Ascending aorta (tissue), 2 donors: Measurements from ENCODE around the gene TRH. TPM values are rescaled to one million over a fixed set of nuclear protein-coding genes. Genes with fewer than 3 reads are reported as not detected.

Source experiments
- DNase-seq, 2 donors: peaks; one replicate each; pipeline ENCODE4 v3.0.0-alpha.2; 2019; ENCODE audit warnings: low spot score in 2 of 2
- H3K27ac ChIP-seq, 2 donors: fragments of 200-600 bp; sonication (generic); one replicate each; pipeline ENCODE4 v1.5.1; 2016 to 2017; ENCODE audit warnings: mild to moderate bottlenecking in 1 of 2
- H3K27me3 ChIP-seq: fragments of 200-600 bp; sonication (generic); one replicate; pipeline ENCODE4 v1.5.1; 2017
- H3K36me3 ChIP-seq, 2 donors: fragments of 200-600 bp; sonication (generic); one replicate each; pipeline ENCODE4 v1.5.1; 2016
- H3K4me1 ChIP-seq, 2 donors: fragments of 200-600 bp; sonication (generic); one replicate each; pipeline ENCODE4 v1.5.1; 2016 to 2017; ENCODE audit warnings: mild to moderate bottlenecking in 1 of 2
- H3K4me3 ChIP-seq, 2 donors: fragments of 200-600 bp; sonication (generic); one replicate each; pipeline ENCODE4 v1.5.1; 2016 to 2017; ENCODE audit warnings: mild to moderate bottlenecking in 1 of 2
- H3K9me3 ChIP-seq, 2 donors: fragments of 200-600 bp; sonication (generic); one replicate each; pipeline ENCODE4 v1.5.1; 2016
- CTCF ChIP-seq, 3 experiments: fragments of 200-600 bp in 2 of 3; fragments of 450-650 bp in 1 of 3; sonication (generic) in 2 of 3; IDR thresholded peaks; one replicate each; pipeline ENCODE4 v1.5.1; 2016 to 2019; ENCODE audit warnings: antibody characterized with exemption in 3 of 3, mild to moderate bottlenecking in 1 of 3, moderate library complexity in 1 of 3
- intact Hi-C: fragments of 100-400 bp; cut with DNase I; formaldehyde crosslinking; loops from one replicate; pipeline ENCODE4 v1.15.1; 2023
- total RNA-seq: library from RNA; depleted of rRNA; stranded (reverse); fragments of >200 nt; gene quantifications from one replicate; pipeline ENCODE4 v1.1.0, GENCODE V29; 2016

The TRH gene
- total RNA-seq, 1 donor from 2014 or later = not detected

- Histone ChIP-seq H3K27me3 (no peaks in the 10 kb centered on the region), H3K36me3 (no peaks in the 10 kb centered on the region), H3K4me3 (no peak overlapping the region), H3K4me1 (no peaks in the 10 kb centered on the region), H3K9me3 (no peaks in the 10 kb centered on the region), H3K27ac (no peak overlapping the region)
- intact Hi-C loops = no loop called here
- TF ChIP-seq CTCF (IDR thresholded peaks at IDR 0.05) = no peak
- DNase-seq = no peak
Observed at GRCh38 chr3:129965937-129966336, 8.6 kb upstream of the TRH start.

GRCh38 chr3:129966876-129967275 lies 7.6 kb upstream of the TRH start:
- DNase-seq = no peak
- TF ChIP-seq CTCF (IDR thresholded peaks at IDR 0.05) = no peak
- Histone ChIP-seq H3K27ac (no peak overlapping the region), H3K27me3 (no peaks in the 10 kb centered on the region), H3K9me3 (no peaks in the 10 kb centered on the region), H3K4me3 (no peak overlapping the region), H3K4me1 (no peaks in the 10 kb centered on the region), H3K36me3 (no peaks in the 10 kb centered on the region)
- intact Hi-C loops = no loop called here

GRCh38 chr3:129967761-129968160 lies 6.8 kb upstream of the TRH start:
- no peak overlapping the region for H3K27ac ChIP-seq
- no peak overlapping the region for H3K4me3 ChIP-seq
- DNase-seq = no peak
- no peaks in the 10 kb centered on the region for H3K36me3 ChIP-seq
- intact Hi-C loops = no loop called here
- TF ChIP-seq CTCF (IDR thresholded peaks at IDR 0.05) = no peak
- H3K4me1 ChIP-seq = no peaks in the 10 kb centered on the region
- no peaks in the 10 kb centered on the region for H3K27me3 ChIP-seq
- no peaks in the 10 kb centered on the region for H3K9me3 ChIP-seq

GRCh38 chr3:129971351-129972052 lies 3.0 kb upstream of the TRH start:
- intact Hi-C loops = no loop called here
- Histone ChIP-seq H3K4me3 (no peak overlapping the region), H3K4me1 (peaks cover 6 to 14% of the 10 kb centered on the region in 2 donors), H3K9me3 (no peaks in the 10 kb centered on the region), H3K27ac (no peak overlapping the region), H3K36me3 (no peaks in the 10 kb centered on the region), H3K27me3 (peaks cover 12% of the 10 kb centered on the region)
- DNase-seq = no peak
- TF ChIP-seq CTCF (IDR thresholded peaks at IDR 0.05) = no peak

- TF ChIP-seq CTCF (IDR thresholded peaks at IDR 0.05) = no peak
- H3K4me1 ChIP-seq = peaks cover 6 to 14% of the 10 kb centered on the region in 2 donors
- no peaks in the 10 kb centered on the region for H3K36me3 ChIP-seq
- intact Hi-C loops = no loop called here
- DNase-seq = no peak
- H3K9me3 ChIP-seq = no peaks in the 10 kb centered on the region
- no peak overlapping the region for H3K27ac ChIP-seq
- no peak overlapping the region for H3K4me3 ChIP-seq
- H3K27me3 ChIP-seq = peaks cover 17% of the 10 kb centered on the region
Observed at GRCh38 chr3:129972301-129972700, 2.2 kb upstream of the TRH start.
